ENCODE results near the gene KNDC1.

DNA sequence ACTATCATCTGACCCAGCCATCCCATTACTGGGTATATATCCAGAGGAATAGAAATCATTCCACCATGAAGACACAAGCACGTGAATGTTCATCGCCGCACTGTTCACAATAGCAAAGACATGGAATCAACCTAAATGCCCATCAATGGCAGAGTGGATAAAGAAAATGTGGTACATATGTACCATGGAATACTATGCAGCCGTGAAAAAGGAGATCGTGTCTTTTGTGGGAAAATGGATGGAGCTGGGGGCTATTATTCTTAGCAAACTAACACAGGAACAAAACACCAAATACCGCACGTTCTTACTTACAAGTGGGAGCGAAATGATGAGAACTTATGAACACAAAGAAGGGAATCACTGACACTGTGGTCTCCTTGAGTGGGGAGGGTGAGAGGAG is 9.8 kb upstream of the KNDC1 start:
- TF ChIP-seq, protein P1, sequence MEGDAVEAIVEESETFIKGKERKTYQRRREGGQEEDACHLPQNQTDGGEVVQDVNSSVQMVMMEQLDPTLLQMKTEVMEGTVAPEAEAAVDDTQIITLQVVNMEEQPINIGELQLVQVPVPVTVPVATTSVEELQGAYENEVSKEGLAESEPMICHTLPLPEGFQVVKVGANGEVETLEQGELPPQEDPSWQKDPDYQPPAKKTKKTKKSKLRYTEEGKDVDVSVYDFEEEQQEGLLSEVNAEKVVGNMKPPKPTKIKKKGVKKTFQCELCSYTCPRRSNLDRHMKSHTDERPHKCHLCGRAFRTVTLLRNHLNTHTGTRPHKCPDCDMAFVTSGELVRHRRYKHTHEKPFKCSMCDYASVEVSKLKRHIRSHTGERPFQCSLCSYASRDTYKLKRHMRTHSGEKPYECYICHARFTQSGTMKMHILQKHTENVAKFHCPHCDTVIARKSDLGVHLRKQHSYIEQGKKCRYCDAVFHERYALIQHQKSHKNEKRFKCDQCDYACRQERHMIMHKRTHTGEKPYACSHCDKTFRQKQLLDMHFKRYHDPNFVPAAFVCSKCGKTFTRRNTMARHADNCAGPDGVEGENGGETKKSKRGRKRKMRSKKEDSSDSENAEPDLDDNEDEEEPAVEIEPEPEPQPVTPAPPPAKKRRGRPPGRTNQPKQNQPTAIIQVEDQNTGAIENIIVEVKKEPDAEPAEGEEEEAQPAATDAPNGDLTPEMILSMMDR (IDR thresholded peaks at IDR 0.05) = no peak
- no peak for TF ChIP-seq POLR2A (IDR thresholded peaks at IDR 0.05)
